Smooth muscle cell (in vitro differentiated cells): ENCODE results near the gene S100A8. TPM values are rescaled to one million over a fixed set of nuclear protein-coding genes. Genes with fewer than 3 reads are reported as not detected.
A peak's percentile ranks its signal among the peaks of the same experiment; 100 is the strongest.
"Not testable (repeated sequence)": the region's sequence is repeated elsewhere in the genome, so short reads cannot be mapped to it uniquely, and the experiment has no call there.

Source experiments
- DNase-seq: peaks from one replicate; lab custom pipeline; 2025; ENCODE audit not compliant: unreplicated experiment; lab: John Stamatoyannopoulos, UW
- H2AFZ ChIP-seq: fragments of 200-600 bp; sonication (generic); 2 replicates; pipeline ENCODE4 v1.6.0; 2016; ENCODE audit warnings: antibody characterized with exemption, low read depth, mild to moderate bottlenecking
- H3F3A ChIP-seq: fragments of 200-600 bp; sonication (generic); 2 replicates; pipeline ENCODE4 v1.6.0; 2017; ENCODE audit warnings: antibody characterized with exemption, low read depth
- H3K27ac ChIP-seq: fragments of 200-600 bp; sonication (generic); 2 replicates; pipeline ENCODE4 v1.5.1; 2016; ENCODE audit warnings: low read depth, mild to moderate bottlenecking
- H3K27me3 ChIP-seq: fragments of 200-600 bp; sonication (generic); 2 replicates; pipeline ENCODE4 v1.6.1; 2016; ENCODE audit warnings: low read depth, mild to moderate bottlenecking
- H3K36me3 ChIP-seq: fragments of 200-600 bp; sonication (generic); 2 replicates; pipeline ENCODE4 v1.5.1; 2016; ENCODE audit warnings: low read depth
- H3K4me1 ChIP-seq: fragments of 200-600 bp; sonication (generic); 2 replicates; pipeline ENCODE4 v1.5.1; 2016; ENCODE audit warnings: low read depth
- H3K4me2 ChIP-seq: fragments of 200-600 bp; sonication (generic); 2 replicates; pipeline ENCODE4 v1.6.0; 2016; ENCODE audit warnings: mild to moderate bottlenecking
- H3K4me3 ChIP-seq: fragments of 200-600 bp; sonication (generic); 2 replicates; pipeline ENCODE4 v1.5.1; 2016; ENCODE audit warnings: mild to moderate bottlenecking
- H3K79me2 ChIP-seq: fragments of 200-600 bp; sonication (generic); 2 replicates; pipeline ENCODE4 v1.6.0; 2016; ENCODE audit warnings: low read depth, mild to moderate bottlenecking
- H3K9ac ChIP-seq: fragments of 200-600 bp; sonication (generic); 2 replicates; pipeline ENCODE4 v1.6.0; 2016; ENCODE audit warnings: low read depth
- H3K9me3 ChIP-seq: fragments of 200-600 bp; sonication (generic); replicated peaks from 2 replicates; pipeline ENCODE4 v1.5.1; 2016; ENCODE audit warnings: low read depth
- H4K20me1 ChIP-seq: fragments of 200-600 bp; sonication (generic); 2 replicates; pipeline ENCODE4 v1.6.0; 2016; ENCODE audit warnings: low read depth
- CTCF ChIP-seq: fragments of 200-600 bp; sonication (generic); IDR thresholded peaks from 2 replicates; pipeline ENCODE4 v1.5.1; 2017; ENCODE audit warnings: borderline replicate concordance, mild to moderate bottlenecking, antibody characterized with exemption; ENCODE audit not compliant: insufficient read depth, poor library complexity, severe bottlenecking
- WGBS: methylation state at CpG from one replicate; pipeline ENCODE4 v1.1.7; 2016; ENCODE audit warnings: low lambda C conversion rate; 5-methylcytosine and 5-hydroxymethylcytosine counted together
- polyA plus RNA-seq: library from polyadenylated mRNA; unstranded; fragments of >200 nt; fragmentation: Nextera tagmentation; extraction: Ambion mirVana; gene quantifications from 2 replicates; pipeline ENCODE4 v1.2.1, GENCODE V29; 2016
- total RNA-seq: library from RNA; depleted of rRNA; stranded (reverse); fragments of >200 nt; gene quantifications from 2 replicates; pipeline ENCODE4 v1.2.3, GENCODE V29; 2014

Gene S100A8
- total and polyA plus RNA-seq, 2 experiments from 2014 or later: 0.79 TPM; not detected in 1

DNA sequence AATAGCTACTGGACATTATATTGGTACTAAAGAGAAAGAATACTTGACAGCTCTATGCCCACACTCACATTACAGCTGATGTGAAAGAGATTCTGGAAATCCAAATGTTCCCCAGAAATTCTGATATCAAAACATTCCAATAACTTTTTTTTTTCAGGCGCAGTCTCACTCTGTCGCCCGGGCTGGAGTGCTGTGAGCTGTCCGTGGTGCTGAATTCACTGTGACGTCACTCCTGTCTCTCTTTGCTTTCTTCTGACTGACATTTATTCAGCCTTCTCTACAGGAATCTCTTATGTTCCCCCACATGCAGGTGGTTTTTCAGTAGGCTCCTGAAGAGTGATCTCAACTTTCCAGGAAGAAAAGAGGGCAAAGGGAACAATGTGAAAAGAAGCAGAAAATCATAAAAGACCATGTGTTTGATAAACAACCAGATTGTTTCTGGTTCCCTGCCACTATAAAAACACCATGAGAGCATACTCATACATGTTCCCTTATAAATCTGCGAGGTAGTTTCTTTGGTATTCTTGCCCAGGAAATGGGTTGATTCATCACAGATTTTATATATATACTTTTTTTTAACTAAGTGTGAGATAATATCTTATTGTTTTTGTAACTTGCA, 31.7 kb upstream of the S100A8 start:
- Histone ChIP-seq H3K27me3 (no peaks in the 10 kb centered on the region), H2AFZ (no peak overlapping the region), H3F3A (no peaks in the 10 kb centered on the region), H3K36me3 (no peaks in the 10 kb centered on the region), H3K9me3 (no peaks in the 10 kb centered on the region), H3K4me2 (no peak overlapping the region), H3K79me2 (no peaks in the 10 kb centered on the region), H3K4me3 (no peak overlapping the region), H4K20me1 (no peaks in the 10 kb centered on the region), H3K27ac (no peak overlapping the region), H3K4me1 (no peaks in the 10 kb centered on the region), H3K9ac (no peak overlapping the region)
- no peak for TF ChIP-seq CTCF
- peak; percentile 16 for DNase-seq
- 12% methylated on average over 6 of the region's 6 CpGs for WGBS

DNA sequence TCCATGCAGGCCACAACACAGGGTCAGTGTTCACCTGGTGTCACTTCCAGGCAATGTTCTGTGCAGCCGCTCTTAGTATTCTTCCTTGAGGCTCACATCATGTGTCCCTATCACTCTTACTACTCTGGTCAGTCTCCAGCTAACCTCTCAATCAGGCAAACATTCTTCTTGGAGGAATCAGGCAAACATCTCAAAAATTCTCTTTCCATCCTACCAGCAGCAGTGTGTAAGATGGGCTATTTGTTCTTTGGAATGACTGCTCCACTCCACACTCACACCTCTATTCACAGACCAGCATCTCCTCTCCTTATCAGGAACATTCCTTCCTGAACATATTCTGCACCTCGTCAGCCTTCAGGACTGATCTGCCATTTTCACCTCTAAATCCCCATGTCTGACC, 29.4 kb upstream of the S100A8 start:
- Histone ChIP-seq H3K4me1 (no peaks in the 10 kb centered on the region), H3K4me2 (no peak overlapping the region), H3K36me3 (no peaks in the 10 kb centered on the region), H3K27ac (no peak overlapping the region), H3K9ac (no peak overlapping the region), H3F3A (no peaks in the 10 kb centered on the region), H3K79me2 (no peaks in the 10 kb centered on the region), H2AFZ (no peak overlapping the region), H3K4me3 (no peak overlapping the region), H3K27me3 (no peaks in the 10 kb centered on the region), H3K9me3 (no peaks in the 10 kb centered on the region), H4K20me1 (no peaks in the 10 kb centered on the region)
- 79% methylated on average over 2 of the region's 2 CpGs for WGBS
- no peak for TF ChIP-seq CTCF
- no peak for DNase-seq

DNA sequence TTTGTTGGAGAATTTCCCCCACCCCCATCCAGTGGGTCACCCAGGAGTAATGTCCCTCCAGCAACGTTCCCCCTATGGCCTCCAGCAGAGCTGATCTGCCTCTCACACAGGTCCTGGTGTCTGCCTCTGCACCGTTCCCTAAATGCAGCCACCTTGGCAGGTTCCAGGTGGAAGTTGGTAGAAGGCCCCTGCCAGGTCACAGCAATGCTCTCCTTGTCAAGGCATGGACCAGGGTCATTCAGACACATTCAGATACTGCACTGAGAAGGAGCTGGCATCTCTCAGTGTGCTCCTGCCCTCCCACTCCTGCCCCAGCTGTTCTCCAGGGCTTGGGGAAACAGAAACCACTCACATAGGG, 28.5 kb upstream of the S100A8 start:
- H3K27ac ChIP-seq, H3F3A ChIP-seq, H3K4me1 ChIP-seq, H4K20me1 ChIP-seq, H3K79me2 ChIP-seq, H3K4me3 ChIP-seq, H2AFZ ChIP-seq, H3K9ac ChIP-seq, H3K9me3 ChIP-seq, DNase-seq, H3K36me3 ChIP-seq, H3K27me3 ChIP-seq, H3K4me2 ChIP-seq: not testable (repeated sequence)
- 47% methylated on average over 2 of the region's 2 CpGs for WGBS

- H3F3A ChIP-seq, H3K27me3 ChIP-seq, H3K9me3 ChIP-seq, H4K20me1 ChIP-seq, H3K27ac ChIP-seq, H3K36me3 ChIP-seq, H3K4me2 ChIP-seq, H3K79me2 ChIP-seq, H3K4me3 ChIP-seq, DNase-seq, H3K4me1 ChIP-seq, H3K9ac ChIP-seq, H2AFZ ChIP-seq: not testable (repeated sequence)
- 58% methylated on average over 7 of the region's 7 CpGs for WGBS
Observed at GRCh38 chr1:153418758-153419435, 28.0 kb upstream of the S100A8 start.
